Myometrial cell (primary cell): ENCODE measurements around the gene LAIR2. TPM values are rescaled to one million over a fixed set of nuclear protein-coding genes. Genes with fewer than 3 reads are reported as not detected.

Experiments used
- total RNA-seq: library from RNA; depleted of rRNA; stranded (reverse); fragments of >200 nt; gene quantifications from 2 replicates; pipeline ENCODE4 v1.2.3, GENCODE V29; 2015

The LAIR2 gene
- not detected in 2 replicates for total RNA-seq

DNA sequence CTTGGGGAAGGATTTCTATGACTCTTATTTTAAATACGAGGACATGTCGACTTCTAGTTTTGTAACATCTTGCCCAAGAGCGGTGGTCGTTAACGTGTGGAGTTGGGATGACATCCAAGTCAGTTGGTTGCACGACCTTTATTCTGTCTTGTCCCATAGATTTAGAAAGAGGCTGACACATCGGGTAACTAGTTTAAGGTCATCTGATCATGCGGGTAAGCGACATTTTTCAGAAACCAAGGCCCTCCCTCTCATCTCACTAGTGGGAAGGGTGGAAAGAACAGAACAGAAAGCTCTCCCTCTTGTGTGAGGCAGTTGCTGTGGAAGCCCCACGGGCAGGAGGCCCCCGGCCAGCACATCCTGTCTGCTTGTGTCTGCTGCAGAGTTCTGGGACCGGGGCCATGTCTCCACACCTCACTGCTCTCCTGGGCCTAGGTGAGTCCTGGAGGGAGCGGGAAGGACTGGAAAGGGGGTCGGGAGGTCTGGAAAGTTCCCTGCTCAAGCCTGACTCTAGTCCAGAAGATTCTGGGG lies at the start of gene LAIR2:
Gene LAIR2, plus strand, starts transcription at position 314 of the 531 bp plus-strand sequence. Its CDS starts 88 bp downstream, at position 402.

GRCh38 chr19:54463531-54464043 lies 39.0 kb upstream of the LAIR2 start, which contains the start of gene LENG9:
LENG9 (minus strand) TSS chr19:54463778; CDS start chr19:54463526, 252 bp downstream.

DNA sequence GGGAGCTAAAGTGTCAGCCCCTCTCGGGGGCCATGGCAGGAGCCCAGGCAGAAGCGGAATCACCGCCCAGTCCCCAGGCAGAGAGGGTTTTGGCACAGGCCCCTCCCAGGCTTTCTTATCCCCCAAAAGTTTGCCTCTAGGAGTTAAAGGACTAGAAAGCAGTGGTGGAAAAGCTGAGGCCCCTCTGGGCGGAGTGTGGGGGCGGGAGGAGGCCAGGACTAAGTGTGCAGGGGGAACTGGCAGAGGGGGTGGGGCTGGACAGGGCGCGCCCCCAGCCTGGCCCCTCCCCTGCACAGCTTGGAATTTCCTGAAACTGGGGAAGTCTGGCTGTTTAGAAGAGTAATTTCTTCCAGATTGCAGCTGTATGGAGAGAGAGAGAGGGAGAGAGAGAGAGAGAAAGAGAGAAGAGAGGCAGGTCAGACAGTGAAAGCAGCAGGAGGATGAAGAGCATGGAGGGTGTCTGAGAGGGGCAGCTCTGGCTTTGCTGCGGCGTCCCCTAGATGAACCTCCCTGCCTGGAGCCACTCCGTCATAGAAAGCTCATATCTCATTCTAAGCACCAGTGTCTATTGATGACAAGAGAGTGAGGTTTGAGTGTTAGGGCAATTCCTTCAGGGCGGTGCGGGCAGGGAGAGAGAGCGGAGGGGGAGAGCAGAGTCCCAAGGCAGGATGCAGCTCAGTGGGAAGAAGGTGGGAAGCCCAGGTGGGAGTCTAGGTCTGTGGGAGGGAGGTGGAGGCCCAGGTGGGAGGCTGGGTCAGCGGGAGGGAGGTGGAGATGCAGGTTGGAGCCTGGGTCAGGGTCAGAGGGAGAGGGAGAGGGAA lies 29.4 kb upstream of the LAIR2 start, which contains the start of gene CDC42EP5:
Gene CDC42EP5, minus strand, starts transcription at position 226 of the 821 bp plus-strand sequence. CDS start 7,749 bp downstream, outside the sequence.

Other genes starting within 250 kb of the LAIR2 start
- not detected in 2 replicates for gene LILRB5, start 245.6 kb upstream of the LAIR2 start, total RNA-seq
- gene LILRB2, start 221.7 kb upstream of the LAIR2 start, total RNA-seq: not detected in 2 replicates
- gene LILRA5, start 189.7 kb upstream of the LAIR2 start, total RNA-seq: not detected in 2 replicates
- gene LILRA4, start 163.7 kb upstream of the LAIR2 start, total RNA-seq: not detected in 2 replicates
- gene LAIR1, start 137.9 kb upstream of the LAIR2 start, total RNA-seq: not detected in 2 replicates
- gene TTYH1, start 87.4 kb upstream of the LAIR2 start, total RNA-seq: not detected in 2 replicates
- 28.2 and 43.0 TPM in 2 replicates for gene LENG8, start 53.6 kb upstream of the LAIR2 start, total RNA-seq
- 8.7 and 11.0 TPM in 2 replicates for gene LENG9, start 39.1 kb upstream of the LAIR2 start, total RNA-seq
- gene CDC42EP5, start 29.5 kb upstream of the LAIR2 start, total RNA-seq: 28.4 and 33.2 TPM in 2 replicates
- not detected in 2 replicates for gene LILRA2, start 71.0 kb downstream of the LAIR2 start, total RNA-seq
- not detected in 2 replicates for gene LILRA1, start 90.8 kb downstream of the LAIR2 start, total RNA-seq
- not detected in 2 replicates for gene LILRB1, start 127.7 kb downstream of the LAIR2 start, total RNA-seq
- gene LILRB4, start 160.2 kb downstream of the LAIR2 start, total RNA-seq: not detected in 2 replicates
- not detected in 2 replicates for gene KIR3DL3, start 221.6 kb downstream of the LAIR2 start, total RNA-seq
- gene KIR2DL3, start 235.7 kb downstream of the LAIR2 start, total RNA-seq: not detected in 2 replicates